A673 (cell line): ENCODE data around the gene NGB.

Source experiments
- CTCF ChIP-seq: fragments of 300-800, 200-600 bp; sonication (generic); conservative IDR thresholded peaks from 2 replicates; pipeline ENCODE4 v1.5.1; 2017; ENCODE audit warnings: low read depth, mild to moderate bottlenecking, antibody characterized with exemption, low read length, moderate library complexity, mixed read lengths
- EZH2 ChIP-seq: fragments of 200-600 bp; sonication (generic); IDR thresholded peaks from 2 replicates; pipeline ENCODE4 v1.6.1; 2017; ENCODE audit warnings: borderline replicate concordance, low read depth, mild to moderate bottlenecking, mixed read lengths, antibody characterized with exemption, low read length; ENCODE audit not compliant: poor library complexity, severe bottlenecking

GRCh38 chr14:77296906-77297305 lies 25.9 kb upstream of the NGB start:
- TF ChIP-seq CTCF (no peak), EZH2 (no peak)
